T1000 (cell line): ENCODE results near the gene NUAK1.

Experiments
- DNase-seq: peaks from one replicate; lab custom pipeline; 2025; ENCODE audit warnings: mixed read lengths; lab: John Stamatoyannopoulos, UW

NUAK1 gene

GRCh38 chr12:106082216-106083175, 56.3 kb downstream of the NUAK1 start:
- DNase-seq = no peak

GRCh38 chr12:106081606-106082005, 57.1 kb downstream of the NUAK1 start:
- no peak for DNase-seq

- no peak for DNase-seq
These were observed 58.0 kb downstream of the NUAK1 start for GRCh38 chr12:106080791-106081170.

- no peak for DNase-seq
These were observed 58.5 kb downstream of the NUAK1 start for GRCh38 chr12:106080041-106080790.

GRCh38 chr12:106079148-106079738, 59.5 kb downstream of the NUAK1 start:
- DNase-seq = no peak

GRCh38 chr12:106078358-106079010, 60.3 kb downstream of the NUAK1 start:
- peak; percentile 49 for DNase-seq

- DNase-seq = no peak
These were observed 63.9 kb downstream of the NUAK1 start for GRCh38 chr12:106074706-106075392.

- no peak for DNase-seq
These were observed 64.4 kb downstream of the NUAK1 start for GRCh38 chr12:106074361-106074705.

- no peak for DNase-seq
These were observed 65.6 kb downstream of the NUAK1 start for GRCh38 chr12:106073179-106073578.

GRCh38 chr12:106072751-106073150, 66.0 kb downstream of the NUAK1 start:
- DNase-seq = no peak

GRCh38 chr12:106071686-106072085, 67.1 kb downstream of the NUAK1 start:
- no peak for DNase-seq

- no peak for DNase-seq
These were observed 68.1 kb downstream of the NUAK1 start for GRCh38 chr12:106070611-106071010.

GRCh38 chr12:106070147-106070546, 68.6 kb downstream of the NUAK1 start:
- no peak for DNase-seq

- no peak for DNase-seq
These were observed 70.5 kb downstream of the NUAK1 start for GRCh38 chr12:106068296-106068695.

- DNase-seq = no peak
These were observed 71.0 kb downstream of the NUAK1 start for GRCh38 chr12:106067606-106068205.

GRCh38 chr12:106066726-106067325, 71.9 kb downstream of the NUAK1 start:
- DNase-seq = no peak

GRCh38 chr12:106066051-106066705, 72.6 kb downstream of the NUAK1 start:
- DNase-seq = no peak

GRCh38 chr12:106065506-106065905, 73.2 kb downstream of the NUAK1 start:
- DNase-seq = no peak

- no peak for DNase-seq
These were observed 74.1 kb downstream of the NUAK1 start for GRCh38 chr12:106064721-106065021.
